NCI-H510A treated with DMSO at 0.1 percent for 48 hours (cell line): Measurements from ENCODE around the gene MKLN1.
"Not testable (repeated sequence)": the region's sequence is repeated elsewhere in the genome, so short reads cannot be mapped to it uniquely, and the experiment has no call there.

Experiments used
- DNase-seq: peaks from one replicate; lab custom pipeline; 2025; lab: John Stamatoyannopoulos, UW

The MKLN1 gene

GRCh38 chr7:131401194-131401593 lies 73.5 kb downstream of the MKLN1 start:
- no peak for DNase-seq

- DNase-seq = no peak
These were observed 75.6 kb downstream of the MKLN1 start for GRCh38 chr7:131403322-131403721.

- no peak for DNase-seq
These were observed 76.7 kb downstream of the MKLN1 start for GRCh38 chr7:131404226-131404911.

GRCh38 chr7:131409129-131409766 lies 81.6 kb downstream of the MKLN1 start:
- DNase-seq = no peak

GRCh38 chr7:131412031-131412430 lies 84.4 kb downstream of the MKLN1 start:
- no peak for DNase-seq

- DNase-seq = no peak
These were observed 86.0 kb downstream of the MKLN1 start for GRCh38 chr7:131413711-131414110.

- peak; percentile 4 for DNase-seq
These were observed 96.6 kb downstream of the MKLN1 start for GRCh38 chr7:131424219-131424822.

- DNase-seq = no peak
These were observed 98.3 kb downstream of the MKLN1 start for GRCh38 chr7:131425992-131426391.

- DNase-seq = not testable (repeated sequence)
These were observed 103.2 kb downstream of the MKLN1 start for GRCh38 chr7:131430826-131431225.

- DNase-seq = peak; percentile 74
These were observed 103.6 kb downstream of the MKLN1 start for GRCh38 chr7:131431289-131431688.

- DNase-seq = peak; percentile 3
These were observed 104.1 kb downstream of the MKLN1 start for GRCh38 chr7:131431756-131432155.

- no peak for DNase-seq
These were observed 108.7 kb downstream of the MKLN1 start for GRCh38 chr7:131436384-131436783.

GRCh38 chr7:131438969-131439368 lies 111.3 kb downstream of the MKLN1 start:
- DNase-seq = no peak

GRCh38 chr7:131443496-131443895 lies 115.8 kb downstream of the MKLN1 start:
- DNase-seq = no peak

GRCh38 chr7:131444683-131445082 lies 117.0 kb downstream of the MKLN1 start:
- no peak for DNase-seq

- DNase-seq = no peak
These were observed 121.8 kb downstream of the MKLN1 start for GRCh38 chr7:131449373-131449902.

GRCh38 chr7:131454498-131454897 lies 126.8 kb downstream of the MKLN1 start:
- DNase-seq = no peak

- no peak for DNase-seq
These were observed 127.3 kb downstream of the MKLN1 start for GRCh38 chr7:131455001-131455400.

GRCh38 chr7:131455546-131455945 lies 127.9 kb downstream of the MKLN1 start:
- DNase-seq = no peak

GRCh38 chr7:131456338-131456737 lies 128.7 kb downstream of the MKLN1 start:
- DNase-seq = no peak

GRCh38 chr7:131459256-131459655 lies 131.6 kb downstream of the MKLN1 start:
- no peak for DNase-seq

- no peak for DNase-seq
These were observed 134.4 kb downstream of the MKLN1 start for GRCh38 chr7:131462059-131462458.

GRCh38 chr7:131462715-131463114 lies 135.0 kb downstream of the MKLN1 start:
- not testable (repeated sequence) for DNase-seq
